Measurements from ENCODE around the gene LNP1.

DNA sequence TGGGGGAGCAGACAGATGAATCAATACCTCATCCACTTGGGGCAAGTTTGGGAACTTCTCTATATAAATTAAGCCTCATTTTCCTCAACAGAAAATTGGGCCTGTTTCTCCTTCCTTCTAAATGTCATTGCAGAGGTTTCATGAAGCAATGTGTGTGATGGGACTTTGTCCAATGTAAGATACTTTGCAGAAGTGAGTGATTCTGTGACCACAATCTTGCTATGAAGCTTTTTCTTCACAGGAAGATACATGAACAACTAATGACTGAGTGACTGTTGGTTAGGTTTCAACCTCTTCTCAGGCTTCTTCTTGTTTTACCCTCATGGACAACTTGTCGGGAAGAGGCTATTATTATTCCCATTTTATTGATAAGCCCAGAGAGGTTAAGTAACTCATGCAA, 102.1 kb downstream of the LNP1 start:
- TF ChIP-seq POLR2A (IDR thresholded peaks at IDR 0.05) (no peak), CTCF (IDR thresholded peaks at IDR 0.05) (no peak)

Data from thyroid gland (tissue), 4 donors.